GM20431 (cell line): ENCODE results near the gene MYD88.

Experiments used
- in situ Hi-C: fragments of 300-500 bp; cut with MseI, MboI; formaldehyde crosslinking; loops from one replicate; pipeline ENCODE4 v1.15.0; 2020; ENCODE audit warnings: low sequenced_read_pairs; ENCODE audit not compliant: unreplicated experiment

MYD88 gene

DNA sequence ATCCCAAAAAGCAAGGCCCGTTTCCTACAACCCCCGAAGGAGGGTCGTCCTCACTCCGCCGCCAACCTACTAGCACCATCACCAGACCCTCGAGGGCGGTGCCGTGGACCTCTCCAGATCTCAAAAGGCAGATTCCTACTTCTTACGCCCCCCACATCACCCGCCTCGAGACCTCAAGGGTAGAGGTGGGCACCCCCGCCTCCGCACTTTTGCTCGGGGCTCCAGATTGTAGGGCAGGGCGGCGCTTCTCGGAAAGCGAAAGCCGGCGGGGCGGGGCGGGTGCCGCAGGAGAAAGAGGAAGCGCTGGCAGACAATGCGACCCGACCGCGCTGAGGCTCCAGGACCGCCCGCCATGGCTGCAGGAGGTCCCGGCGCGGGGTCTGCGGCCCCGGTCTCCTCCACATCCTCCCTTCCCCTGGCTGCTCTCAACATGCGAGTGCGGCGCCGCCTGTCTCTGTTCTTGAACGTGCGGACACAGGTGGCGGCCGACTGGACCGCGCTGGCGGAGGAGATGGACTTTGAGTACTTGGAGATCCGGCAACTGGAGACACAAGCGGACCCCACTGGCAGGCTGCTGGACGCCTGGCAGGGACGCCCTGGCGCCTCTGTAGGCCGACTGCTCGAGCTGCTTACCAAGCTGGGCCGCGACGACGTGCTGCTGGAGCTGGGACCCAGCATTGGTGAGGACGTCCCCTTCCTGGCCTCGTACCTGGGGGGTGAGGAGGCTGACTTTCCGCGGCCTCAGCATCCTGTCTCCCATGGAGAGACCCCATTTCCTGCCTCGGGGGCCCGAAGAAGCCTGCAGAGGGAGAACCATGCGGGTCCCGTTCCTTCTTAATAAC, at the start of gene MYD88:
Gene MYD88, plus strand, starts transcription at position 313 of the 842 bp plus-strand sequence. Its CDS starts 40 bp downstream, at position 353.
- in situ Hi-C loops: loop anchor here (25.0 kb wide), 1 partner anchor 349 kb away; the partner anchor contains the start of gene EXOG

GRCh38 chr3:38089163-38089562, 49.3 kb upstream of the MYD88 start:
- in situ Hi-C loops: no loop called here

- in situ Hi-C loops: no loop called here
Measured at GRCh38 chr3:38090453-38090852, 48.0 kb upstream of the MYD88 start.

DNA sequence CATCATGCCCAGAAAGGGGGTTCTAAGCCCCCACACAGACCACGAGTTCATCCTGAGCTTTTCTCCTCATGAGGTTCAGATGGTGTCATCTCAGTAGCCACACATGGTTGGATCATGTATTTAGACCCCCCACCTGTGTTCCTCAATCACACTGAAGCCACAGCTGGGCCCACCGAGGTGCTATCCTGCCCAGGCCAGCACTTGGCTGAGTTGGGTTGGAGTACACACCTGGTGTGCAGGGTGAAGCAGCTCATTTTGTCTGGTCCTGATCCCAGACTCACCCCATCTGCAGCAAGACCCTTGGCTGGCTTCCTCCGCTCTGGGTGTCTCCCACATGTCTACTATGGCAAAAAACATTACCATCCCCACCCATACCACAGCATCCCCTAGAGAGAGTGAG, 43.5 kb upstream of the MYD88 start:
- in situ Hi-C loops: no loop called here

DNA sequence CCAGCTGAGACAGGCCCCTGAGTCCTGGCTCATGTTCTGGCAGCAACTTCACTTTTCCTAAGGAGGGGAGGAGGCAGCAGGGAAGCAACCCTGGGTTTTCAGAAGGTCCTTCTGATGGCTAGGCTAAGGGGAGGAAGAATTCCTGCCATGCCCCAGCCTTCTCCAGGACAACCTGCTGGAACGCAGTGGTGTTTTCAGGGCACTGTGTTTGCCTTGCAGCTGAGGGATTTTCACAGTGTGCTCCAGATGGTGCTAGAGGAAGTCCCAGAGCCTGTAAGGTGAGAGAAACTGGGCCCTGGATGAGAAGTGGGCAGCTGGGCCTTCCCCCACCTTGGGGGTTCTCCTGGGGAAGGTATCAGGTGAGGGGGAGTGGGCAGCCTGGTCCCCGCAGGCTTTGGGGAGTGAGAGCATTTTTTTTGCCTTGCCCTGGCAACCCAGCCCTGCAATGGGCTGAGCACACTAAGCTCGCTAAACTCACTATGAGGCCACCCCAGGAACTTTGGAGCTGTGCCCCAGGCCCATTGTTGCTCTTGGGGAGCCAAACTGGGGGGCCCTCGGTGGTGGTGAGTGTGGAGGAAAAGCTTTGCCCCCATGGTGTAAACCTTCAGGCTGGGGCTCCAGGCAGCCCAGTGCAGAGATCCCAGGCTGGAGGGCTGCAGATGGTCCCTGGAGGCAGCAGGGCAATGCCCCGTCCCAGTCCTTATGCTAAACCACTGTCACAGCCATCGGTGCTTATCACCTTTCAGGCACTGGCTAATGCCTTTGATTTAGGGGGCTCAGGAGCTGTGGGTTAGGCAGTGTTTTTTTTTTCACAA, 42.6 kb upstream of the MYD88 start:
- in situ Hi-C loops: no loop called here

DNA sequence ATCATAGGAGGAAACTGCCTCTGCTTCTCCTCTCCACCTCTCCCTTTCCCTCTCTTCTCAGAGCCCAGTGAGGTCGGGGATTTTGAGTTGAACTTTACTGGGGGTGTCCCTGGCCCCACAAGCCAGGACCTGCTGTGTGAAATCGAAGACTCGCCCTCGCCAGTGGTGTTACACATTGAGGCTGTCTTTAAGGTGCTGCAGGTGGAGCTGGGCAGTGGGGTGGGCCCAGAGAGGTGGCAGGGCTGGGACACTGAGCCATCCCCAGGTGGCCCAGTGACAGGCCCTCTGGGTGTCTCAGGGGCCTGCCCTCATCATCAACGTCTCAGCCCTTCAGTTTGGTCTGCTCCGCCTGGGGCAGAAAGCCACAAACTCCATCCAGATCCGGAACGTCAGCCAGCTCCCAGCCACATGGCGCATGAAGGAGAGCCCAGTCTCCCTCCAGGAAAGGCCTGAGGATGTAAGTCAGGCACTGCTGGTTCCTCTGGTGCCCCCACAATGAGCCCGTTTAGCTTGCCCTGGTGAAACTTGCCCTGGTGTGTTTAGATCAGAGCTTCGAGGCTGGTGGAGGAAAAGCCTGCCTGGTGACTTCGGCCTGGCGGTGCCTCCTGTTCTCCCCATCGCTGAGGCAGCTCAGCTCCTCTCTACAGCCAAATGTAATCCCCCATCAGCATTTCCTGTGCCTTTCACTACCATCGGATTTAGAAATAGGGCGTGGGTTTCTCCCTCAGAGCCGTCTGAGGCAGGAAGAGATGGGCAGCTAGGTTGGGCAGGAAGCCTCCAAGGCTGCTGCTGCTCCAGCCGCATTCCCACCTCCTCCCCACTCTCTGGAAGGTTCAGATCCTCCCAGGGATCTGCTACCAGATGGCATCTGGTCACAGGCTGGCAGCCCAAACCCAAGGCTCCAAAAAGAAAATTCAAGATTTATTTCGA, 40.8 kb upstream of the MYD88 start:
- in situ Hi-C loops: no loop called here

DNA sequence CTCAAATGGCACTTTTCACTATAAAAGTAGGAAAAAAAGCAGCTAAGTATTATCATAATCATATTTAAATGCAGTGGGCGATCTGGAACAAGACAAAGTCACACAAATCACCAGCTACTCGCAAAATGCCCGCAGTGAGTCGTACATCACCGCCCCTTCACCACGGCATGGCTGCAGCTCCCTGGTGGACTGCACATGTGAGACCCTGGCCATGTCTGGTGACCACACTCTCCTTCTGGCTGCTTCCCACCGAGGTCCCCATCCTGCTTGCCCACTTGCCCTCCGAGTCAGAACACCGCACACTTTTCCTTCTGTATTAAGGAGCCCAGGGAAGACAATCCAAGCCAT, 40.1 kb upstream of the MYD88 start:
- in situ Hi-C loops: no loop called here

- in situ Hi-C loops: no loop called here
Measured at GRCh38 chr3:38099518-38099917, 38.9 kb upstream of the MYD88 start.

DNA sequence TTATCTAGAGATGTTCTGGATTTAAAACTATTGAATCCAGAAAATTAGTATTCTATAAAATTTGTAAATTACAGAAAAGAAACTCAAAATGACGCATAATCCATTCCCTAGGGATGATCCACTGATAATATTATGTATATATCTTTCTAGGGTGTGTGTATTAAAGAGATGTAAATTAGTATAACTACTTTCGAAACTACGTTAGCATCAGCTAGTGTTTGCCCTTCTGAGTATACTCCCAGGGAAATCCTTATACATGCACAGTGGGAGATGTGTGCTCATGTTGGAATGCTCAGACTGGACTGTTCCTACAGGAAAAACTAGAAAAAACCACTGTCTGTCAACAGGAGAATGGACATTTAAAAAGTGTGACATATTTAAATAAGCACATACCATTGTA, 38.0 kb upstream of the MYD88 start:
- in situ Hi-C loops: no loop called here

DNA sequence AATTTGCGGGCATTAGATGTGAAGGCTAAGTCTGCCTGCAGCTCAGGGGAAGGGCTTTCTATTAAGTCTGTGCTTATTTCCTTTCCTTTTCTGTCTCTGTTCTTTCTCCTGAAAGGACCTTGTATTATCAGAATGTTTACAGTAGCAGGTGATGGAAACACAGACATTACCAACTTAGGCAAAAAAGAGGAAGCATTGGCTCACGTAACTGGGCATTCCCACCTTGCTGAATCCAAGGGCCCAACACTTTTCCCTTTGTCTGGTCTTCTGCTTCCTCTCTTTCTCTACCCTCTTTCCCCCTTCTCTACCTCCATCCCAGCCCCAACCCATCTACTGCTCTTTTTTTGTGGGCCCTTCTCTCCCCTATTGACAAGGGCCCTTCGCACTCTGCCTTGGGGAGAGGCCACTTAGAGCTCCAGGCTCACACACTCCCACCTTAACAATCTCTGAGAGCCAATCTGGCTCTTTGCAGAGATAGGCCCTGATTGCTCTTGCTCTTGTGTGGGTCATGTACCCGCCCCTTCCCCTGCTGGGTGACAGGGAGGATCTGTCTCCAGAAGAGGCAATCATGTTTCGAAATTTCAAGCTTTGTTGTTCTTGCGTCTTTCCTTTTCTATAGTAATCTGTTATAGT, 36.5 kb upstream of the MYD88 start:
- in situ Hi-C loops: no loop called here

- in situ Hi-C loops: no loop called here
Measured at GRCh38 chr3:38102444-38102814, 36.0 kb upstream of the MYD88 start.

DNA sequence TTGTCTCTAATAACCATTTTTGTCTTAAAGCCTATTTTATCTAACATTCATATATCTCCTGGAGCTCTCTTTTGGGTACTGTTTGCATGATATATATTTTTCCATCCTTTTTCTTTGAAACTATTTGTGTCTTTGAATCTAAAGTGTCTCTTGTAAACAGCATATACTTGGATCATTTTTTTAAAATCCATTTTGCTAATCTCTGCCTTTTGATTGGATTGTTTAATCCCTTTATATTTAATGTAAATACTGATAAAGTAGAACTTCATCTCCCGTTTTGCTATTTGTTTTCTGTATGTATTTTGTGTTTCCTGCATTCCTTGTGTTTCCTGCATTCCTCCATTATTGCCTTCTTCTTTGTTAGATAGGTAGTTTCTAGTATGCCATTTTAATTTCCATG, 32.9 kb upstream of the MYD88 start:
- in situ Hi-C loops: no loop called here

DNA sequence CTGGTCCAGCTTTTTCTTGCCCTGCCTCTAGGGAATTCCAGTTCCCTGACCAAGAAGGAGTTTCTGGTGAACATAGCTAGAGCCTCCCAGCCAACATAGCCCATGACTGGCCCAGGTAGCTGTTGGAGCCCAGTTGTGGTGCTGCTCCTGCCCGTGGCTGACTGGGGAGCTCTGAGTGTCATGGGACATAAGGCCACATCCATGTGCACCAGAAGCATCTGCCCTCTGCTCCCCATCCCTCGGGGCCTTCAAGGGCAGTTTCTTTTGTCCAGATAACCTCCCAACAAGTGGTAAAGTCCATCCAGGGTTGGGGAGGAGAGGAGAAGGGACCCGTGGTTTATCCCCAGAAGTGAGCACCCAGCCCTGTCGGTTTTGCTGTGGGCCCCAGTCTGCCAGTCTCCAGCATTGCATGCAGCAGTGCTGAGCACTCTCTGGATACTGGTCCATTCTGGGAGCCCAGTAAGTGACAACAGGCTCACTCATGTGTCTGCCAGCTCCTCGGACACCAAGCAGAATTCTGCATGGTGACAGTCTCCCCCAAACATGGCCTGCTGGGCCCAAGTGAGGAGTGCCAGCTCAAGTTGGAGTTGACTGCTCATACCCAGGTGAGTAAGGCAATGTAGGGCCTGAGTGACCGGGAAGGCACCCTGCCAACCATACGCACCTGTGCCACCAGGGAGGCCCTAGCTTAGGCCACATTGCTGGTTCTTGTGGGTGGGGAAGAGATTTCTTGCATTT, 30.4 kb upstream of the MYD88 start:
- in situ Hi-C loops: no loop called here

DNA sequence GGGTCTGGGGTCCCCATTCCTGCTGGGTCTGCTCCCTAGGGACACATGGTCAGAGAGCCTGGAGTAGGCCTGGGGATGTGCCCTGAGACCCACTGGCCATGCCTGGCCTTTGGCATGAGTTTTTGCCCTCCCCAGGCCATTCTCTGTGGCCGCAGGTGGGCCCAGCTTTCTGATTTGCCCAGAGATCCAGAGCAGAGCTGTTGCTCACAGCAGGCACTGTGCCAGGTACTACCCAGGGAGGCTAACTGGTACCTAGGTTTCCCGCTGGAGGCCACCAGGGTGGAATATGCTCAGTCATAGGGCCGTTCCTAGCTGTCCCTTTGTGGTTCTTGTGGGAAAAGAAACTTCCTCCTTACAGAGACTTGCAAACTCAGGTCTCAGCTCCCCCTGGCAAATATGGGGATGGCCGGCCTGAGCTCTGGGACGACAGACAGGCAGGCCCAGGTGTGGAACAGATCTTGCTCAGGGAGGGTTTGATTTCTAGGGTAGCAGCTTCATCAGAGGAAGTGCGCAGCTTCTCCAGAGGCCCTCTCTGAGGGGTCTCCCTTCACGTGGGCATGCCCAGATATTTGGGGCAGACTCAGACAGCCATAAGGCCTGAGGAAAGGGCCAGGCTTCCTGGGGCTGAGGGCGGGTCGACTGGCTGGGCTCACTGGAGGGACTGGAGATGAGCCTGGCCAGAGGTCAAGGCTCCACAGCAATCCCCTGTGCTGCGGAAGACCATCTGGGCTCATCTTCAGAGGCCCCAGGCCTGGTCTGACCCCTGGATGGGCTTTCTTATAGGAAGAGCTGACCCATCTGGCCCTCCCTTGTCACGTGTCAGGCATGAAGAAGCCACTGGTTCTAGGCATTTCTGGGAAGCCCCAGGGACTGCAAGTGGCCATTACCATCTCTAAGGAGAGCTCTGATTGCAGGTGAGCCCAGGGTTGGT, 29.5 kb upstream of the MYD88 start:
- in situ Hi-C loops: no loop called here

- in situ Hi-C loops: no loop called here
Measured at GRCh38 chr3:38109580-38110313, 28.7 kb upstream of the MYD88 start.

GRCh38 chr3:38110314-38111050, 28.0 kb upstream of the MYD88 start:
- in situ Hi-C loops: no loop called here

DNA sequence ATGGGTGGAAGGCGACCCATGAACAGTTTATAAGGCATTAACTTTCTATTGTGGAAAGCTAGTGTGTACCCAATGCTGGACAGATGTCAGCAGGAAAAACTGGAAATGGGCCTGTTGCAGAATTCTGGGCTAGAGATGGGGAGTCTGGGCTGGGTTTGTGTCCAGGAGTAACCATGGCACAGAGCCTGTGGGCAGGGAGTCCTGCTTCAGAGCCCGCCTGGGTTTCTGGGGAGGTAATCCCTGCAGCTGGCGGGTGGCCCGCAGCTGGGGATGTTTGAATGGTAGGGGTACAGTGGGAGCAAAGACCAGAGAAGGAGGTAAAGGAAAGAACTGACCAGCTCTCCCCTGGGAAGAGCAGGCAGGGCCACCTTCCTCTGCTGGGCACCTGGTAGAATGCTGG, 27.3 kb upstream of the MYD88 start:
- in situ Hi-C loops: no loop called here
